Stimulated activated CD4-positive, alpha-beta T cell treated with anti-CD3 and anti-CD28 coated beads, TNF-alpha, amount 100 ng/mL, for 48 hours (primary cell): ENCODE data around the gene DIP2A.
"Not testable (repeated sequence)": the region's sequence is repeated elsewhere in the genome, so short reads cannot be mapped to it uniquely, and the experiment has no call there.

Source experiments
- DNase-seq, 3 donors: peaks; one replicate each; pipeline ENCODE4 v3.0.0-alpha.2; 2020; ENCODE audit warnings: low read depth in 3 of 3

The DIP2A gene

DNA sequence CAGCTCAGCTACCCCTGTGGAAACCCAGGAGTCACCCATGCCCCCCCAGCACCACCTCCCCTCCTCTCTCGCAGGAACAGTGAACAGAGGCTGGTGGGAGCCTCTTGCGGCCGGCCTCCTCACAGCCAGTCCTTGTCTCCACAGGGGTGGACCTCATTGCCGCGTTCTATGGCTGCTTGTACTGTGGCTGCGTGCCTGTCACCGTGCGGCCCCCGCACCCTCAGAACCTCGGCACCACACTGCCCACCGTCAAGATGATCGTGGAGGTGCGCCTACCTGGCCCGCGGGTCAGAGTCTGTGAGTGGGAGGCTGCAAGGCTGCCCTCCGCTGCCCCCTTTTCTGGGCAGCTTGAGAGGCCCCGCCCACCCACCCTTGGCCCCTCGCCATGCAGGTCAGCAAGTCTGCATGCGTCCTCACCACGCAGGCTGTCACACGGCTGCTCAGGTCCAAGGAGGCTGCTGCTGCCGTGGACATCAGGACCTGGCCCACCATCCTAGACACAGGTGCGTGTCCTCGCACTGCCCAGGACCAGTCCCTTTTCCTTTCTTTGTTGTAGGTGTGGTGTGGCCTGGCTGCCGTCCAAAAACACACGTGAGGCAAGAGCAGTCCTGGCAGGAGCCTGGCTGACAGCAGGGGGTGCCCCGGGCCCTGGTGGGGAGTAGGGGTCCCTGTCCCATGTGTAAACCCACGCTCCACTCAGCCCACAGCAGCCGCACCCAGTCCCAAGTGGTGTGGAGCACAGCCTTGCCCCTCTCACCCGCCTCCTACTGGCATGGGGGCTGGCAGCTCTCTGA lies 95.9 kb downstream of the DIP2A start:
- no peak for DNase-seq

DNA sequence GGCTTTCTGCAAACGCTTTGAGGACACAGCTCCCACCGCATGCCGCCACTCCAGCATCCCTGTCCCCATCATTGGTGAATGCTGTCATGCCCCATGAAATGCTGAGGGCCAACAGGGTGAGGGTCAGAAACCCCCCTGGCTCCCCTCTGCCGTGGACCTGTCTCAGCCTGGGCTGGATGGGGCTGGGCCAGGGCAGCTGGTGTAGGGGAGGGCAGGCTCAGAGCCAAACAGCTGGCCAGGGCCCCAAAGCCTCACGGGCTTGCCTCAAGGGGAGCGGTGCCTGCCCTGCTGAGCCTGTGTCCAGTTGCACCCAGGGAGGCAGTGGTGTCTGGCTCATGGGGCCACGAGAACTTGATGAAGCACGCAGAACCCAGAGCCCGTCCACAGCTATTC lies 96.5 kb downstream of the DIP2A start:
- no peak for DNase-seq

DNA sequence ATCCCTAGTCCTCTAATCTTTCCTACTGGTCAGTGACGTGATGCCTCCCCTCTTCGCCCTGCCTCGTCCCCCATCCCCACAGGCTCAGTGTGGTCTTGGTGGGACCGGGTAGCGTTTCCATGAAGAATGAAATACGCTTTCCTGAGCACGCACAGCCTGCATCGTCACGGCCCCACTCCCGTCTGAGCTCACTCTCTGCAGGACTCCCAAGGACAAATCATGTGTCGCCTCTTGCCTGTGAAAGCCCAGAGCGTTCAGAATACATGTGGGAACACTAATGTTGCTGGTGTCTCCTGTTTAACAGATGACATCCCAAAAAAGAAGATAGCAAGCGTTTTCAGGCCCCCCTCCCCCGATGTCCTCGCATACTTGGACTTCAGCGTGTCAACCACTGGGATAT lies 97.0 kb downstream of the DIP2A start:
- no peak for DNase-seq

DNA sequence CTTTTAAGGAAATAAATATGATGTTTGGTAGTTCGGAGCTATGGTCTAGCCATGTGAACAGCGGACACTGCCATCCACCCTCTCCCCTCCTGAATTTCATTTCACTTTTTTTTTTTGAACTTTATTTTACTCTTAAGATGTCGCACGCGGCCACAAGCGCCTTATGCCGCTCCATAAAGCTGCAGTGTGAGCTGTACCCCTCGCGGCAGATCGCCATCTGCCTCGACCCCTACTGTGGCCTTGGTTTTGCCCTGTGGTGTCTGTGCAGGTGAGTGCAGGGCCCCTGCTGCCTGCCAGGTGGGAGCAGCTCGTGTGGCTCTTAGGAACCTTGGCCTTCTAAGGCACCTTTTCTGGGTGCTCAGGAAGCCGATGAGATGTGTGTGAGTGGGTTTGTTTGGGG lies 98.1 kb downstream of the DIP2A start:
- no peak for DNase-seq

DNA sequence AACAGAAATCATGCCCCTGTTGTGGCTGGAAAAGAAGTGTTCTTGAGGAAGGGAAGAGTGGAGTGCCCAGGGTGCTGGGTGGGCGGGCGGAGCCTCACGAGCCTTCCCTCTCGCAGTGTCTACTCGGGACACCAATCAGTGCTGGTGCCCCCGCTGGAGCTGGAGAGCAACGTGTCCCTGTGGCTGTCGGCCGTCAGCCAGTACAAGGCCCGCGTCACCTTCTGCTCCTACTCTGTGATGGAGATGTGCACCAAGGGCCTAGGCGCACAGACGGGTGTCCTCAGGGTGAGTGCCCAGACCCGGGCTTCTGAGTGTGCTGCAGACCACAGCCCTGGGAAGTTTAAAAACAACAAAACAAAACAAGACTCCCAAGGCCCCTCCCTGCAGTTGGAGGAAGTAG lies 98.8 kb downstream of the DIP2A start:
- DNase-seq = no peak

DNA sequence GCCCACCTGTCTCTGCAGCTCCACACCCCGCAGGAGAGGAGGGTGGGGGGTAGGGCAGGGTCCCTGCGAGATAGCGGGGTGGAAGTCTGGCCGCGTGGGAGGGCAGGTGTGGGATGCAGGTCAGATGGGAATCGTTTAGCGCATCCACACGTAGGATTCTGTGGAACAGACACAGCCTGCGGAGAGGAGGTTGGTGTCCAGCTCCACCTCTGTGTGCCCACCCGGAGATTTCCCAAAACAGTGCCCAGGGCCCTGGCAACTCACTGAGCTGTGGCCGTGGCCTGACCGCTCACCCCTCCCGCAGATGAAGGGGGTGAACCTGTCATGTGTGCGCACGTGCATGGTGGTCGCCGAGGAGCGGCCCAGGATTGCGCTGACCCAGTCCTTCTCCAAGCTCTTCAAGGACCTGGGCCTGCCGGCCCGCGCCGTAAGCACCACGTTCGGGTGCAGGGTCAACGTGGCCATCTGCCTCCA lies 99.3 kb downstream of the DIP2A start:
- no peak for DNase-seq

DNA sequence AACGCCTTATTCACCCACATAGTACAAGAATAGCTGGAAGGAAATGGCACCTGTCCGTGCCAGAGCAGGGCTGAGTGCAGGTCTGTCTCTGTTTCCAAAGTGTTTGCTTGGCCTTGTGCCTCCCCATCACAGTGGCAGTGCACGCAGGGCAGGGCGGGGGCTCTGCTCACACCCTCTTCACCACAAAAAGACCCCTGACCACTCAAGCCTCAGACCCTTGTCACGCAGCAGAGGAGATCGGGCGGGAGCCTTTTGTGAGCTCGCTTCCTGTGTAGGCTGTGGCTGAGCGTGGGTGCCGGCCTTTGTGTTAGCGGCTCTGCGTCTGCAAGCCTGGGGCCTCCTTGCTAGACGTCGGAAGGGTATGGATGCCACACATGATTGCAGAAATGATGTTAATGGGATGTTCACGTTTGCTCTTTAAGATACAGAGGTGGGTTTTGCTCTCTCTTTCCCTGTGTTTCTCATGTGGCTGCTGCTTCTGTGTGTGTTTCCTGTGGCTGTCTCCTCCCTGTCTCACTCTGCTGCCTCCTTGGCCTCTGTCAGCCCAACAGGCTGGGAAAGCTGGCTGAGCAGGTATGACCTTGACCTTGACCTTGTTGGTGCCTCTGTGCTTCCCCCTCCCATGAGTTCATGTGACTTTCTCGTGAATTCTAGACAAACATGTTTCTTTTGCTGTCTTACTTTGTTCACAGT lies 100.7 kb downstream of the DIP2A start:
- DNase-seq = peak; percentile 36 to 65 (median 37)

DNA sequence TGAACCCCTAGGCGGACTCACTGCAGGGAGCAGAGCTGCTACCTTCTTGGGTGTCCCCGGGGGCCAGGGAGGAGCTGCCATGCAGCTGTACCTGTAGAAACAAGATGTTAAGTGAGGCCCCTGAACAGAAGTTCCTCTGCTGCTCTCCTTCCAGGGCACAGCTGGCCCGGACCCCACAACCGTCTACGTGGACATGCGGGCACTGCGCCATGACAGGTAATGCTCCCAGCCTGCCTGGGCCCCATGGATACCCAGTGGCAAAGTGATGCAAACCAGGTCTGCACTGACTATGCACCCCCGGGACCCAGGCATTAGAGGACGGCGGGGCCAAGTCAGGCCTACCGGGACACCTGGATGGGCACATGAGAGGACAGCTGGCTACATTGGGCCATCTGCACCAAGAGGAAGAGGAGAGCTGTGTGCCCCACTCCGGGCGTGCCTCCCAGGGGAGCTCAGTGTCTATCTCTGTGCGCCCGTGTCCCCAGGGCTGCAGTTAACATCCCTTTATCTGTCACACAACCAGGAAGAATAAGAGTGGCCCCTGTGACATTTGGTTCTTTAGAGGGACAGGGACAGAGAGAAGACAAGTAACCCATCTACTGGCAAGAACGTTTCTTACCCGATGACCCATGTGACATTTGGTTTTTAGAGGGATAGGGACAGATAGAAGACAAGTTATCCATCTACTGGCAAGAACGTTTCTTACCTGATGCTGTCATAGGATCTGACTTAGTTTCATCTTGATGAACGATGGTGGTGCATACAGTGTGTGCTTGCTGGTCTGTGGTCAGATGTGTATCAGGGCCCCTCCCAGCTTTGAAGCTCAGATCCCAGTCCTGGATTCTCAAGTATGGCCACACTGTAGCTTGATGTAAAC lies 102.1 kb downstream of the DIP2A start:
- no peak for DNase-seq

DNA sequence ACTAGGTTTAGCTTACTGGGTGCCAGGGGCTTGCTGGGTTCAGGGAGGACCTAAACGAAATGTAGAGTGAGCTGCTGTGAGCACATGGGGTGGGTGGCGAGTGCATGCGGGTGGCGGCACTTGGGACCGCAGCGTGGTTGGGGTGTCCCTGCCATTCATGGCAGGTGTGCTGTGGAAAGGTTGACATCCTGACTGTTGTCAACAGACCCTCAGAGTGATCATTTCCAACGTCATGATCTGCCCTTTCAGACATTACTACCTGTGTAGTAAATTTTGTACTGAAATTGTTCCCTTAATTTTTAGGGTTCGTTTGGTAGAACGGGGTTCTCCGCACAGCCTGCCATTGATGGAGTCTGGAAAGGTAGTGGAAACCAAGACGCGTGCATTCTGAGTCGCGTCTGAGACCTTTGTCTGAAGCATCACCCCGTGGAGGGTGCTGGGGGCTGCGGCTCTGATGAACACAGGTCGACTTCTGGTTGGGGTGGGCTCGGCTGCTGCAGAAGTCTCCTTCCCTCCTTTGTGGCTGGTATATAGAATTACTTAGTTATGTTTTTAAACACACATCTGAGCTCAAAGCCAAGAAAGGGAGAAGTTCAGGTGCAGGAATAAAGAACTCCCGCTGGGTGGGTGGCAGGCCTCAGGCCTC lies 102.9 kb downstream of the DIP2A start:
- DNase-seq = no peak

DNA sequence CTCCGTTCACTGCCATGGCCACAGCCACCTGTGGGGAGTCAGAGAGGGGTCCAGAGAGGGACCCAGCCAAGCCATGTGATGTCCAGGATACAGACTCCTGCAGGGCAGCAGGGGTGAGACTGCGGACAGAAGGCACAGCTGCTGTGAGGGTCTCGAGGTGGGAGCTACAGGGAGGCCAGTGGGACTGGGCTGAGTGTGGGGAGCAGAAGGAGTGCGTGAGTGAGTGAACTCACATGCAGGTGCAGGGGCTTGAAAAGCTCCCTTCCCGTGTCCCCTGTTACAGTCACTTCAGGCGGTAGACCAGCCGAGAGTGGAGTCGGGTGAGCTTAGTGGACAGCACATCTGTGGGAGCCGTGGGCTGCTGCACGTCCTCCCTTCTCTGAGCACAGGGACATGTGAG lies 103.8 kb downstream of the DIP2A start:
- no peak for DNase-seq

DNA sequence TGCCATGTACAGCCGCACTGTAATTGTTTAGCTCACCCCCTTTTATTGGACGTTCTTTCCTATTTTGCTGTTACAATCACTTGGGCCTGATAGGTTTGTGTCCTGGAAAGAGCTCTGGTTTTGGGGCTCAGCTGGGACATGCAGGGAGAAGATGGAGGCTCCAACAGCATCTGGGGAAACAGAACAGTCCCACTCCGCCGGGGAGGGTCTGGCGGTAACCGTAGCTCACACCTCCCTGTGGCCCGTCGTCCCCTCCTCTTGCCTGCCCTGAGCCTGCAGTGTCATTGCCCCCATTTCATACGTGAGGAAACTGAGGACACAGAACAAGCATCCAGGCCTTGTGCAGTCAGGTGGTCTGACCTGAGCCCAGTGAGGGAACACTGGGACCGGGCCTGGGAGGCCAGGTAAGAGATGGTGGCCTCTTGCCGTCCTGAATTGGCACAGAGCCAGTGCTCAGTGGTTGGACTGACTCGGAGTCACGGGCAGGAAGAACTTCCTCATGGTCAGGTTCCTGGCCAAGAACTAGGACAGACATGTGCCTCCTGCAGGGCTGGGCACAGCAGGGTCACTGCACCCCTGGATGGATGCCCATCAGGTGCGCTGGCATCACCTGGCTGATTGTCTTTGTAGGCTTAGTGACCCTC lies 104.4 kb downstream of the DIP2A start:
- DNase-seq = no peak

DNA sequence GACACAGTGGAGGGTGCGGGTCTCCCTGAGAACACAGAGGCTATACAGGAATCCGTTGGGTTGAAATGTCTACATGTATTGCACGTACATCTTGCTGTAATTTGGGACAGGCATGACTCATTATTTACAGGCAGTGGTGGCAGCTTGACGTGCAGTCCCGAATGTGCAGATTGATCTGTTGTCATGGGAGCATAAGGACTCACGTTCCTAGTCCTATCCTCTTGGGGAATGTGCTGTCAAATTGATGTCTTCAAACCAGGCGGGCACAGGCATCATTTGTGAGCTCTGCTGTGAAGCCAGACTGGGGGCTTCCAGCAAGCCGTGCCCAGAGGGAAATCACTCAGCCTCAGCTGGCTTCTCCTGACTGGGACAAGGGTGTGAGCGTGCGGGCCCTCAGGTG lies 105.7 kb downstream of the DIP2A start:
- no peak for DNase-seq

DNA sequence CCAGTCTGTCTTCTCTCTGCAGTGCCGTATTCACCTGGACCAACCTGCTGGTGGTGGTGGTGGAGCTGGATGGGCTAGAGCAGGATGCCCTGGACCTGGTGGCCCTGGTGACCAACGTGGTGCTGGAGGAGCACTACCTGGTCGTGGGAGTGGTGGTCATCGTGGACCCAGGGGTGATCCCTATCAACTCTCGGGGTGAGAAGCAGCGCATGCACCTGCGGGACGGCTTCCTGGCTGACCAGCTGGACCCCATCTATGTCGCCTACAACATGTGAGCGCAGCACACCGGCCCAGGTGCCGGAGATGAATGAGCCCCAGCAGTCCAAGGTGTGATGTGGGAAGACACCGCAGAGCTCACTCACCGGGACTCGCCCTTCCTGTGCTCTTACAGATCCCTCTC lies 108.7 kb downstream of the DIP2A start:
- DNase-seq = no peak

DNA sequence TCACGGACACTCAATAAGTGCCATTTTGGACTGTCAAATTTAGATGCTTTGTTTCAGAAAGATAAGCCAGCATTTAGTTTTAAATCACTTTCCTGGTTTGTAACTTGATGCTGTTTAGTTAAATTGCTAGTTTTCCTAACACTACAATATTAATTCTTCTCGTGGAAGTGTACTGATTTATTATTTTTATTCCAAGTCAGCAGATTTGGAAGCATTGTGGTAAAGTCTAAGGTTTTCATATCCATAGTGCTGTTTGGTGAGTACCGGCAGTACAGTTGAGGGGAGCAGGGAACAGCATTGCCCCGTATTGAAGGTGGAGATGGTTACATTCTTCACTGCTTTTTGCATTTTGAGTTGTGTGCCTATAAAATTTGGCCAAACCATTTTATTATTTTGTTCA lies 109.9 kb downstream of the DIP2A start:
- no peak for DNase-seq

DNA sequence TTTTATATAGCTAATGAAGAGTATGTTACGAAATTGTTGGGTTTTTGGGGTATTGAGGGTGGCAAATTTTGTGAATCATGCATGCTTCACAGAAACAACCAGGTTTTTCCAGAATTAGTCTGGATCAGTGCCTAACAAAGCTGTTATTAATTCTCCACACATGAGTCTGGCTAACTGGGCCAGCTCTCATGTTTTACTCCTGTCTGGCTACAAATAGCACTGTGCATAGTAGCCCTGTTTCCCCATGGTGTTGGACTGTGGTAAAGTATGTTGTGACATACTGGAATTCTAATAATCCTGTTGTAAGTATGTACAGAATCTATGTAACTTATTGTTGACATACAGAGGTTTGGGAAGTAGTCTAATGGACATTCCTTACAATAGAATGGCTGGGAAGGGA lies 110.4 kb downstream of the DIP2A start:
- DNase-seq = no peak

DNA sequence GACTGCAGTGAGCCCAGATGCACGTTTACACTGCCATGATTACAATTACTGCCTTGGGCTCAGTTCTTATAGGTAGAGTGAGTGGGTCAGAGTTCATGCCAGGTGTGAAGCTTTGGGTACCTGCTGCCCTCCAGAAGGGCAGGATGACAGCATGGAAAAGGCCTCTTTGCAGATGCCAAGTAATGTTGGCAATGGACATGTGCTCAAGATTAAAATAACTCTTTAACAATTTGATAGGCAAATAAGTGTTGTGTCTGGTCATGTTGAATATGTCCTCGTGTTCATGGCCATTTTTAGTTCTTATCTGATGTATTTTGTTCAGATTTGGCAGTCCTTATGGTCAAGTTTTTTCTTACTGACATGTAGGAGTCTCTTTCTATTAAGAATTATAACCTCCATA lies 111.4 kb downstream of the DIP2A start:
- no peak for DNase-seq

DNA sequence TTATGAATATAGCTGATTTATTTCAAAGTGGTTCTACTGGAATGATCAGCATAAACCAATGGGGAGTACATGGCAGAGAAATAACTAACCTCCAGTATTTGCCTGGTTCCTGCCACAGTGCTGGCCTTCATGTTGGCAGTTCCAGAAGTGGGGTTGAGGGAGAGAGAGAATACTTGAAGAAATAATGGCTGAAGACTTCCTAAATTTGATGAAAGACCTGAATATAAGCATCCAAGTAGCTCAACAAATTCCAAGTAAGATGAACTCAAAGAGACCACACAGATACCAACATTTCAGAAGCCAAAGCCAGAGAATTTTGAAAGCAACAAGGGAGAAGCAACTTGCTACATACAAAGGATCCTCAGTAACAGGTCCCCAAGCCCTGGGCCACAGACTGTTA lies 111.9 kb downstream of the DIP2A start:
- DNase-seq = no peak

DNA sequence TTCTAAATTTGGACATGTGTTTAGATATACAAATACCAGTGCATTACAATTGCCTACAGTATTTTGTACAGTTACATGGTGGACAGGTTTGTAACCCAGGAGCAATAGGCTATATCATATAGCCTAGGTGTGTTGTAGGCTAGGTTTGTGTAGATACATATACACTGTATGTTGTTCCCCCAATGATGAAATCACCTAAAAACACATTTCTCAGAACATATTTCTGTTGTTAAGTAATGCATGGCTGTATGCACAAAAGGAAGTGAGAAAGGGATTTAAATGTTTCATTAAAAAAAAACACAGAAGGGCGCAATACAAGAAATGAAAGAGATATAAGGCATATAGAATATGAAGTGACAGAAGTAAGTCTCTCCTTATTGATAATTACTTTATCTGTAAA lies 114.2 kb downstream of the DIP2A start:
- DNase-seq = no peak

DNA sequence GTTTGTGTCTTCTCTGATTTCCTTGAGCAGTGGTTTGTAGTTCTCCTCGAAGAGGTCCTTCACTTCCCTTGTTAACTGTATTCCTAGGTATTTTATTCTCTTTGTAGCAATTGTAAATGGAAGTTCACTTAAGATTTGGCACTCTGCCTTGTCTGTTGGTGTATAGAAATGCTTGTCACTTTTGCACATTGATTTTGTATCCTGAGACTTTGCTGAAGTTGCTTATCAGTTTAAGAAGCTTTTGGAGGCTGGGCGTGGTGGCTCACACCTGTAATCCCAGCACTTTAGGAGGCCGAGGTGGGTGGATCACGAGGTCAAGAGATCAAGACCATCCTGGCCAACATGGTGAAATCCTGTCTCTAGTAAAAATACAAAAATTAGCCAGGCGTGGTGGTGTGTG lies 119.1 kb downstream of the DIP2A start:
- DNase-seq = not testable (repeated sequence)

DNA sequence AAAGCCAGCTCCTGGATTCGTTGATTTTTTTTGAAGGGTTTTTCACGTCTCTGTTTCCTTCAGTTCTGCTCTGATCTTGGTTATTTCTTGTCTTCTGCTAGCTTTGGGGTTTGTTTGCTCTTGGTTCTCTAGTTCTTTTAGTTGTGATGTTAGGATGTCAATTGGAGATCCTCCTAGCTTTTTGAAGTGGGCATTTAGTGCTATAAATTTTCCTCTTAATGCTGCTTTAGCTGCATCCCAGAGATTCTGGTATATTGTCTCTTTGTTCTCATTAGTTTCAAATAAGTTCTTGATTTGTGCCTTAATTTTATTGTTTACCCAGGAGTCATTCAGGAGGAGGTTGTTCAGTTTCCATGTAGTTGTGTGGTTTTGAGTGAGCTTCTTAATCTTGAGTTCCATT lies 120.7 kb downstream of the DIP2A start:
- DNase-seq = not testable (repeated sequence)

DNA sequence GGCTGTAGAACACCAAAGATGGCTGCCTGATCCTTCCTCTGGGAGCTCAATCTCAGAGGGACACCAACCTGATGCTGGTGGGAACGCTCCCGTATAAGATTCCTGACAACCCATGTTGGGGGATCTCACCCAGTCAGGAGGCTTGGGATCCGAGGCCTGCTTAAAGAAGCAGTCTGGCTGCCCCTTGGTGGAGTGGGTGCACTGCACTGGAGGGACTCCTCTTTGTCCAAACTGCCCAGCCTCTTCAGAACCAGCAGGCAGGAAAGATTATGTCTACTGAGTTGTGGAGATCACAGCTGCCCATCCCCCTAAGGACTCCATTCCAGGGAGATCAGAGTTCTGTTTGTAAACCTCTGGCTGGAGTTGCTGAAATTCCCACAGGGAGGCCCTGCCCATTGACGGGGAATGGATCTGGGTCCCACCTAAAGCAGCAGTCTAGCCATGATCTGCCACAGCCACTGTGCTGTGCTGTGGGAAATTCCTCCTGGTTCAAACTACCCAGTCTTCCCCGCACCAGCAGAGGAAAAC lies 123.2 kb downstream of the DIP2A start:
- no peak for DNase-seq
